Natural killer cell (primary cell): ENCODE results near the gene CRTC1. TPM values are rescaled to one million over a fixed set of nuclear protein-coding genes. Genes with fewer than 3 reads are reported as not detected.

Source experiments
- ATAC-seq, 3 donors: fragments of 150-1000 bp in 2 of 3; fragments of 200-7000 bp in 1 of 3; cut with Tn5 transposase; 1 replicate in 1 of 3; 2 replicates in 2 of 3; pipeline ENCODE4 v1.10.0; 2021; ENCODE audit warnings: mild to moderate bottlenecking in 2 of 3, moderate library complexity in 2 of 3
- DNase-seq, 2 donors: peaks; one replicate each; pipeline versions ENCODE4 v3.0.0 to v3.0.0-alpha.2; 2013 to 2021; ENCODE audit warnings: mixed read lengths in 1 of 2
- H3K27ac ChIP-seq: one replicate; pipeline ENCODE4 v1.5.1; 2013; ENCODE audit warnings: mild to moderate bottlenecking, low read length
- H3K27me3 ChIP-seq: one replicate; pipeline ENCODE4 v1.6.1; 2013; ENCODE audit warnings: low read length; ENCODE audit not compliant: control insufficient read depth, insufficient read depth
- H3K36me3 ChIP-seq: one replicate; pipeline ENCODE4 v1.6.1; 2013; ENCODE audit warnings: low read length; ENCODE audit not compliant: control insufficient read depth, insufficient read depth
- H3K4me1 ChIP-seq: one replicate; pipeline ENCODE4 v1.6.1; 2013; ENCODE audit warnings: low read length; ENCODE audit not compliant: control insufficient read depth, insufficient read depth
- H3K4me3 ChIP-seq: one replicate; pipeline ENCODE4 v1.5.1; 2013; ENCODE audit warnings: low read length
- H3K9me3 ChIP-seq: one replicate; pipeline ENCODE4 v1.6.1; 2013; ENCODE audit warnings: low read length; ENCODE audit not compliant: control insufficient read depth, insufficient read depth
- H3K27ac Mint-ChIP-seq, 2 donors: one replicate each; pipeline ENCODE4 v1.8.0; 2022; ENCODE audit warnings: mild to moderate bottlenecking in 2 of 2, mixed read lengths in 2 of 2, moderate library complexity in 1 of 2
- H3K27me3 Mint-ChIP-seq, 2 donors: one replicate each; pipeline ENCODE4 v1.8.0; 2022; ENCODE audit warnings: low read depth in 2 of 2, mixed read lengths in 2 of 2
- H3K36me3 Mint-ChIP-seq: one replicate; pipeline ENCODE4 v1.8.0; 2022; ENCODE audit warnings: mixed read lengths
- H3K4me1 Mint-ChIP-seq, 2 donors: one replicate each; pipeline ENCODE4 v1.8.0; 2022; ENCODE audit warnings: mixed read lengths in 2 of 2
- H3K4me3 Mint-ChIP-seq: one replicate; pipeline ENCODE4 v1.8.0; 2022; ENCODE audit warnings: mild to moderate bottlenecking, moderate library complexity, mixed read lengths
- H3K9me3 Mint-ChIP-seq, 2 donors: one replicate each; pipeline ENCODE4 v1.8.0; 2022; ENCODE audit warnings: mixed read lengths in 2 of 2
- WGBS: methylation state at CpG from one replicate; pipeline ENCODE4 v1.1.7; 2013; ENCODE audit warnings: missing lambda C conversion rate; ENCODE audit not compliant: insufficient coverage; 5-methylcytosine and 5-hydroxymethylcytosine counted together
- intact Hi-C: fragments of 100-400 bp; cut with micrococcal nuclease; formaldehyde crosslinking; loops from one replicate; pipeline ENCODE4 v1.14.2; 2022
- total RNA-seq, 4 donors: library from RNA; stranded (reverse); fragments of 120-200 nt in 1 of 4; gene quantifications; one replicate each; pipeline versions ENCODE4 v1.2.3 to v1.2.4, GENCODE V29; 2013 to 2022
- TF ChIP-seq, protein P1 (sequence below): fragments of 200-600 bp; IDR thresholded peaks from one replicate; pipeline ENCODE4 v1.8.0; 2022; ENCODE audit warnings: antibody characterized with exemption

Gene CRTC1
- total RNA-seq, 3 donors from 2014 or later (not counting 1 experiment from before 2014, with no cell fraction given): 14.1 to 17.0 (median 14.3) TPM

DNA sequence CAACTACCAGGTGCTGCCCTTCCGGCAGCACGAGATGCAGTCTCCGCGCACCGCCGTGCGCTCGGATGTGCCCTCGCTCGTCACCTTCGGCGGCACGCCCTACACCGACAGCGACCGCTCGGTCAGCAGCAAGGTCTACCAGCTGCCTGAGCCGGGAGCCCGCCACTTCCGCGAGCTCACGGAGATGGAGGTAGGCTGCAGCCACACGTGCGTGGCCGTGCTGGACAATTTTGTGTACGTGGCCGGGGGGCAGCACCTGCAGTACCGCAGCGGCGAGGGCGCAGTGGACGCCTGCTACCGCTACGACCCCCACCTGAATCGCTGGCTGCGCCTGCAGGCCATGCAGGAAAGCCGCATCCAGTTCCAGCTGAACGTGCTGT is 15.2 kb upstream of the CRTC1 start:
- H3K27ac ChIP-seq: no peak overlapping the region
- H3K4me3 ChIP-seq: no peak overlapping the region
- Mint-ChIP-seq H3K4me1 (peaks cover 0 to 10% of the 10 kb centered on the region in 2 donors), H3K27me3 (no peaks in the 10 kb centered on the region), H3K36me3 (no peaks in the 10 kb centered on the region), H3K9me3 (no peaks in the 10 kb centered on the region), H3K27ac (no peak overlapping the region), H3K4me3 (no peak overlapping the region)
- no peak for ATAC-seq
- 98% methylated on average over 38 of the region's 38 CpGs for WGBS
- intact Hi-C loops: no loop called here
- peaks cover 19% of the 10 kb centered on the region for H3K36me3 ChIP-seq
- H3K27me3 ChIP-seq: no peaks in the 10 kb centered on the region
- TF ChIP-seq, protein P1, sequence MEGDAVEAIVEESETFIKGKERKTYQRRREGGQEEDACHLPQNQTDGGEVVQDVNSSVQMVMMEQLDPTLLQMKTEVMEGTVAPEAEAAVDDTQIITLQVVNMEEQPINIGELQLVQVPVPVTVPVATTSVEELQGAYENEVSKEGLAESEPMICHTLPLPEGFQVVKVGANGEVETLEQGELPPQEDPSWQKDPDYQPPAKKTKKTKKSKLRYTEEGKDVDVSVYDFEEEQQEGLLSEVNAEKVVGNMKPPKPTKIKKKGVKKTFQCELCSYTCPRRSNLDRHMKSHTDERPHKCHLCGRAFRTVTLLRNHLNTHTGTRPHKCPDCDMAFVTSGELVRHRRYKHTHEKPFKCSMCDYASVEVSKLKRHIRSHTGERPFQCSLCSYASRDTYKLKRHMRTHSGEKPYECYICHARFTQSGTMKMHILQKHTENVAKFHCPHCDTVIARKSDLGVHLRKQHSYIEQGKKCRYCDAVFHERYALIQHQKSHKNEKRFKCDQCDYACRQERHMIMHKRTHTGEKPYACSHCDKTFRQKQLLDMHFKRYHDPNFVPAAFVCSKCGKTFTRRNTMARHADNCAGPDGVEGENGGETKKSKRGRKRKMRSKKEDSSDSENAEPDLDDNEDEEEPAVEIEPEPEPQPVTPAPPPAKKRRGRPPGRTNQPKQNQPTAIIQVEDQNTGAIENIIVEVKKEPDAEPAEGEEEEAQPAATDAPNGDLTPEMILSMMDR: no peak
- H3K4me1 ChIP-seq: peaks cover 6% of the 10 kb centered on the region
- no peak for DNase-seq
- H3K9me3 ChIP-seq: no peaks in the 10 kb centered on the region

DNA sequence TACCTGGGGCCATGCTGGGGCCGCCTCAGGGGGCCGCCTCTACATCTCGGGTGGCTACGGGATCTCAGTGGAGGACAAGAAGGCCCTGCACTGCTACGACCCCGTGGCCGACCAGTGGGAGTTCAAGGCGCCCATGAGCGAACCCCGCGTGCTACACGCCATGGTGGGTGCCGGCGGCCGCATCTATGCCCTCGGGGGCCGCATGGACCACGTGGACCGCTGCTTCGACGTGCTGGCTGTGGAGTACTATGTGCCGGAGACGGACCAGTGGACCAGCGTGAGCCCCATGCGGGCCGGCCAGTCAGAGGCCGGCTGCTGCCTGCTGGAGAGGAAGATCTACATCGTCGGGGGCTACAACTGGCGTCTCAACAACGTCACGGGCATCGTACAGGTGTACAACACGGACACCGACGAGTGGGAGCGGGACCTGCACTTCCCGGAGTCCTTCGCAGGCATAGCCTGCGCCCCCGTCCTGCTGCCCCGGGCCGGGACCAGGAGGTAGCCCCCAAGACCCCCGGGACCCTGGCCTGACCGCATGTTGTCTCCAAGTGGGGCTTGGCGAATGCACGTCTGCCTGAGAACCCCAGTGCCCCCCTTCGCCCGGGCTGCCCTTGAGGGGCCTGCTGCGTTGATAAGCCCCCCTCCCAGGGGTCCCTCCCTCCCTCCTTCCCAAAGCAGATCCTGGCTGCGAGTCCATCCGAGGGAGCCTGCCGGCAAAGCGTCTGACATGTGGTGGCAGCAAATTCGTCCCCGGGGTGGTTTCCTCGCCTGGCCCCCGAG is 14.5 kb upstream of the CRTC1 start:
- Mint-ChIP-seq H3K9me3 (no peaks in the 10 kb centered on the region), H3K4me3 (no peak overlapping the region)
- ATAC-seq: no peak

DNA sequence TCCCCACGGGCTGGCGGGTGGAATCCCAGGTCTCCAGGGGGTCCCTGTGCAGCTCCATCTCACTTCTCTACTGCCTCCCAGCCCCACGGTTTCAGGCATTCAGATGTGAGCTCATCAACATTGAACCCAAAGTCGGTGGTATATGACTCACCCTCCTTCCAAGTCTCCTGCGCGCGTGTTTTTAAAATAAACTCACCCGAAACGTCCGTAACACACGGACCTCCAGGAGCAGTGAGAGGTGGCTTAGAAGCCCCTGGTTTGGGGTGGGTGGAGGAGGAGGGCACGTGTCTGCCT is 14.0 kb upstream of the CRTC1 start:
- Mint-ChIP-seq H3K27me3 (no peaks in the 10 kb centered on the region), H3K36me3 (no peaks in the 10 kb centered on the region), H3K4me3 (no peak overlapping the region), H3K9me3 (no peaks in the 10 kb centered on the region), H3K27ac (no peak overlapping the region), H3K4me1 (no peaks in the 10 kb centered on the region)
- ATAC-seq: no peak
- DNase-seq: no peak
- Histone ChIP-seq H3K4me1 (no peaks in the 10 kb centered on the region), H3K4me3 (no peak overlapping the region), H3K9me3 (no peaks in the 10 kb centered on the region), H3K27ac (no peak overlapping the region), H3K36me3 (peaks cover 19% of the 10 kb centered on the region), H3K27me3 (no peaks in the 10 kb centered on the region)
- intact Hi-C loops: no loop called here
- TF ChIP-seq, protein P1: no peak
- 98% methylated on average over 12 of the region's 12 CpGs for WGBS

More for the DNA sequence above, 14.5 kb upstream of the CRTC1 start:
- H3K27ac Mint-ChIP-seq: no peak overlapping the region
- no peaks in the 10 kb centered on the region for H3K36me3 Mint-ChIP-seq
- Histone ChIP-seq H3K4me3 (no peak overlapping the region), H3K4me1 (peaks cover 5% of the 10 kb centered on the region), H3K27me3 (no peaks in the 10 kb centered on the region), H3K27ac (no peak overlapping the region), H3K36me3 (peaks cover 19% of the 10 kb centered on the region), H3K9me3 (no peaks in the 10 kb centered on the region)
- peaks cover 0 to 3% of the 10 kb centered on the region in 2 donors for H3K4me1 Mint-ChIP-seq
- intact Hi-C loops: no loop called here
- H3K27me3 Mint-ChIP-seq: no peaks in the 10 kb centered on the region
- TF ChIP-seq, protein P1: no peak
- 97% methylated on average over 58 of the region's 58 CpGs for WGBS
- DNase-seq: no peak

DNA sequence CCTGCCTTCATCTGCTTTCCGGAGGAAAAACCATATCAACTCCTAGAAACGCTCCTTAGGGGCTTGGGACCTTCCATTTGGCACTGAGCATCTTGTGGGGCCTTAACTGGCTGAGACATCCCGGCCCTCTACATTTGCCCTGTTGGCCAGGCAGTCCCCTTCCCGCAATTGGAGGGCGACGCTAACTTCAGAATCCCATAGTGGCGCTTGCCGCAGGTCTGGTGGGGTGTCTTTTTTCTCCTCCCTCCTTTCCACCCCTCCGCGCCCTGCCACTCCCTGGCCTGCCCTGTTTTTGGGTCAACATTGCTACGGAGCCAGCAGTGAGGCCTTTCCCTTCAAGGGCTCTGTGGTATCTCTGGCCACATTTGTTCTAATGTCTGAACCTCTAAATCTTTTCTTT is 13.6 kb upstream of the CRTC1 start:
- H3K4me1 ChIP-seq: no peaks in the 10 kb centered on the region
- no peaks in the 10 kb centered on the region for H3K36me3 Mint-ChIP-seq
- ATAC-seq (no peak), DNase-seq (no peak)
- 93% methylated on average over 11 of the region's 11 CpGs for WGBS
- H3K4me1 Mint-ChIP-seq: no peaks in the 10 kb centered on the region
- H3K9me3 Mint-ChIP-seq: no peaks in the 10 kb centered on the region
- peaks cover 19% of the 10 kb centered on the region for H3K36me3 ChIP-seq
- TF ChIP-seq, protein P1: no peak
- no peak overlapping the region for H3K27ac ChIP-seq
- no peak overlapping the region for H3K27ac Mint-ChIP-seq
- no peaks in the 10 kb centered on the region for H3K9me3 ChIP-seq
- no peak overlapping the region for H3K4me3 ChIP-seq
- H3K27me3 Mint-ChIP-seq: no peaks in the 10 kb centered on the region
- no peaks in the 10 kb centered on the region for H3K27me3 ChIP-seq
- no peak overlapping the region for H3K4me3 Mint-ChIP-seq
- intact Hi-C loops: no loop called here
